Posterior vena cava (tissue), 2 donors: Measurements from ENCODE around the gene CCDC158. TPM values are rescaled to one million over a fixed set of nuclear protein-coding genes. Genes with fewer than 3 reads are reported as not detected.

ENCODE experiments used
- DNase-seq: peaks from one replicate; pipeline ENCODE4 v3.0.0-alpha.2; 2020; ENCODE audit warnings: low spot score
- intact Hi-C, 2 donors: fragments of 100-400 bp; cut with DNase I; formaldehyde crosslinking; loops; one replicate each; pipeline versions ENCODE4 v1.14.1 to v1.14.2; 2022 to 2023
- total RNA-seq, 2 donors: library from RNA; stranded (reverse); fragmentation: NEBNext Ultra II Directional; extraction: Animal tissue kit (Norgen Biotek cat#: 25700); gene quantifications; one replicate each; pipeline ENCODE4 v1.2.1, GENCODE V29; 2021
- donor health status: DM: yes; HTN: yes; CAD: no.
- donor health status: DM: yes; HTN: yes; CAD: no.

The CCDC158 gene
- total RNA-seq, 2 donors from 2014 or later, result 2.0 to 2.3 TPM

- no peak for DNase-seq
- intact Hi-C loops, result no loop called here
These were observed 94.4 kb downstream of the CCDC158 start for GRCh38 chr4:76326515-76326914.

- intact Hi-C loops, result no loop called here
- no peak for DNase-seq
These were observed 95.9 kb downstream of the CCDC158 start for GRCh38 chr4:76325072-76325471.

GRCh38 chr4:76322236-76322635 is 98.7 kb downstream of the CCDC158 start:
- DNase-seq, result no peak
- intact Hi-C loops, result no loop called here

GRCh38 chr4:76316131-76316530 is 104.8 kb downstream of the CCDC158 start:
- no peak for DNase-seq
- intact Hi-C loops, result no loop called here

GRCh38 chr4:76315267-76315918 is 105.5 kb downstream of the CCDC158 start:
- DNase-seq, result no peak
- intact Hi-C loops, result no loop called here

GRCh38 chr4:76313547-76313946 is 107.4 kb downstream of the CCDC158 start:
- DNase-seq, result no peak
- intact Hi-C loops, result no loop called here

GRCh38 chr4:76312457-76312856 is 108.5 kb downstream of the CCDC158 start:
- no peak for DNase-seq
- intact Hi-C loops, result no loop called here

- intact Hi-C loops, result no loop called here
- DNase-seq, result peak; percentile 32
These were observed 109.0 kb downstream of the CCDC158 start for GRCh38 chr4:76311896-76312331.

- DNase-seq, result no peak
- intact Hi-C loops, result no loop called here
These were observed 110.3 kb downstream of the CCDC158 start for GRCh38 chr4:76310683-76311082.

GRCh38 chr4:76309939-76310550 is 110.9 kb downstream of the CCDC158 start:
- no peak for DNase-seq
- intact Hi-C loops, result loop anchor here (10.0 kb wide), 2 partner anchors 105 to 115 kb away; no protein-coding TSS in a partner anchor

- intact Hi-C loops, result loop anchor here (10.0 kb wide), 2 partner anchors 106 to 114 kb away; no protein-coding TSS in a partner anchor
- no peak for DNase-seq
These were observed 112.4 kb downstream of the CCDC158 start for GRCh38 chr4:76308548-76308947.

- DNase-seq, result no peak
- intact Hi-C loops, result loop anchor here (10.0 kb wide), 2 partner anchors 107 to 113 kb away; no protein-coding TSS in a partner anchor
These were observed 113.3 kb downstream of the CCDC158 start for GRCh38 chr4:76307660-76308014.

GRCh38 chr4:76306882-76307659 is 113.9 kb downstream of the CCDC158 start:
- intact Hi-C loops, result loop anchor here (10.0 kb wide), 2 partner anchors 108 to 112 kb away; no protein-coding TSS in a partner anchor
- peak; percentile 85 for DNase-seq

- intact Hi-C loops, result loop anchor here (10.0 kb wide), 2 partner anchors 109 to 111 kb away; no protein-coding TSS in a partner anchor
- DNase-seq, result peak; percentile 91
These were observed 114.7 kb downstream of the CCDC158 start, which contains the start of gene STBD1 for GRCh38 chr4:76305971-76306881. TSS of gene STBD1 (plus strand) at chr4:76306733. CDS start at chr4:76306770, 37 bp downstream.

- intact Hi-C loops, result loop anchor here (10.0 kb wide), 2 partner anchors 110 kb away; no protein-coding TSS in a partner anchor
- no peak for DNase-seq
These were observed 115.8 kb downstream of the CCDC158 start for GRCh38 chr4:76305033-76305687.

GRCh38 chr4:76302826-76303438 is 118.0 kb downstream of the CCDC158 start:
- intact Hi-C loops, result loop anchor here (10.0 kb wide), 2 partner anchors 108 to 112 kb away; no protein-coding TSS in a partner anchor
- no peak for DNase-seq

- DNase-seq, result no peak
- intact Hi-C loops, result loop anchor here (10.0 kb wide), 2 partner anchors 107 to 113 kb away; no protein-coding TSS in a partner anchor
These were observed 119.2 kb downstream of the CCDC158 start for GRCh38 chr4:76301775-76302162.
